NT2/D1 (cell line): ENCODE measurements around the gene TNFAIP8.

ENCODE experiments used
- DNase-seq: peaks from one replicate; pipeline ENCODE4 v3.0.0-alpha.2; 2011; ENCODE audit warnings: low read depth, low spot score
- H3K27me3 ChIP-seq: 2 replicates; pipeline ENCODE4 v1.6.0; 2011; ENCODE audit warnings: mild to moderate bottlenecking; ENCODE audit not compliant: insufficient read length, insufficient read depth
- H3K36me3 ChIP-seq: 2 replicates; pipeline ENCODE4 v1.6.1; 2011; ENCODE audit warnings: mild to moderate bottlenecking, low read length, mixed read lengths; ENCODE audit not compliant: insufficient read depth, insufficient read length
- H3K4me1 ChIP-seq: 2 replicates; pipeline ENCODE4 v1.5.1; 2011; ENCODE audit not compliant: insufficient read depth, insufficient read length
- H3K4me3 ChIP-seq: 2 replicates; pipeline ENCODE4 v1.5.1; 2011; ENCODE audit warnings: low read depth; ENCODE audit not compliant: insufficient read length
- H3K9ac ChIP-seq: 2 replicates; pipeline ENCODE4 v1.6.0; 2011; ENCODE audit warnings: low read depth; ENCODE audit not compliant: insufficient read length
- H3K9me3 ChIP-seq: 2 replicates; pipeline ENCODE4 v1.5.1; 2011; ENCODE audit warnings: mild to moderate bottlenecking, low read length; ENCODE audit not compliant: insufficient read depth
- SUZ12 ChIP-seq: IDR thresholded peaks from 2 replicates; pipeline ENCODE4 v1.6.1; 2011; ENCODE audit not compliant: insufficient read length, insufficient read depth; ENCODE audit errors: extremely low read depth
- YY1 ChIP-seq: IDR thresholded peaks from 2 replicates; pipeline ENCODE4 v1.6.1; 2011; ENCODE audit not compliant: insufficient read length, insufficient read depth
- ZNF274 ChIP-seq: IDR thresholded peaks from 2 replicates; pipeline ENCODE4 v1.6.1; 2011; ENCODE audit warnings: mild to moderate bottlenecking, low read depth, low read length

Gene TNFAIP8

DNA sequence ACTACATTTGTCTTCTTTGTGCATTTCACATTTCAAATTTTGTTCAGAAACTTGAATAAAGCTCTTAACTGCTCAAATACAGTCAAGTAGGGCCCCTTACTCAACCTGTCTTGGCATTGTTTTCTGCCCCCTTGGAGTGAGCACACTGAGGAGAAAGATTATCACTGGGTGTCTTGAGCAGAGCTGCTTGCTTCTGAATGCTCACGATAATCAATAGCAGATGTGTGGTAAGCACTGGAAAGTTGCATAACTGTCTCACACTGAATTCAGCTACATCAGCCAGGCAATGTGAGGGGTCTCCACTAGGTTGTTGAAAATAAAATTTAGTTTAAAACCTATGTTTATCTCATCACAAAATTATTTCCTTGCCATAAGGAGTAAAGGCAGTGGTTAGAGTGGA is 7.8 kb upstream of the TNFAIP8 start:
- Histone ChIP-seq H3K36me3 (no peaks in the 10 kb centered on the region), H3K9me3 (no peaks in the 10 kb centered on the region), H3K4me1 (peaks cover 2% of the 10 kb centered on the region), H3K27me3 (no peaks in the 10 kb centered on the region), H3K9ac (no peak overlapping the region), H3K4me3 (no peak overlapping the region)
- no peak for DNase-seq
- TF ChIP-seq ZNF274 (no peak), SUZ12 (no peak), YY1 (no peak)

DNA sequence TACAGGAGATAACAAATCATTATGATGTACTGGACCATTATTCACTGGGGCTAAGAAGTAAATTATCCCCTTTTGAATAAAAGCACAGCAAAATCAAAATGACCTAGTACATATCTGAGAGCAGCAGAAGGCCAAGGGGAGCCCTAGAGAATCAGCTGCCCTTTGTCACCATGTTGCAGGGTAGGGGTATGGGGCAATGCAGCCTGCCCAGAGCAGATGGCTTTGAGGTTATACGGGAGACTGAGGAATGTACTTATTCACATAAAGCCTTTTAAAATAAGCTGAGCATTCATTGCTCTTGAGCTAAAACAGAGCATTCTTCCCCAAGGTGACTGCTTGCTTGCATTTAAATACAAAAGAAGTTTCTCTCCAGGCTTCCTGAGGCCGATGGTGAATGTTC is 2.6 kb upstream of the TNFAIP8 start:
- Histone ChIP-seq H3K9ac (no peak overlapping the region), H3K36me3 (no peaks in the 10 kb centered on the region), H3K9me3 (no peaks in the 10 kb centered on the region), H3K27me3 (no peaks in the 10 kb centered on the region), H3K4me3 (no peak overlapping the region), H3K4me1 (no peaks in the 10 kb centered on the region)
- DNase-seq: no peak
- TF ChIP-seq YY1: no peak
- TF ChIP-seq SUZ12: no peak
- TF ChIP-seq ZNF274: no peak

DNA sequence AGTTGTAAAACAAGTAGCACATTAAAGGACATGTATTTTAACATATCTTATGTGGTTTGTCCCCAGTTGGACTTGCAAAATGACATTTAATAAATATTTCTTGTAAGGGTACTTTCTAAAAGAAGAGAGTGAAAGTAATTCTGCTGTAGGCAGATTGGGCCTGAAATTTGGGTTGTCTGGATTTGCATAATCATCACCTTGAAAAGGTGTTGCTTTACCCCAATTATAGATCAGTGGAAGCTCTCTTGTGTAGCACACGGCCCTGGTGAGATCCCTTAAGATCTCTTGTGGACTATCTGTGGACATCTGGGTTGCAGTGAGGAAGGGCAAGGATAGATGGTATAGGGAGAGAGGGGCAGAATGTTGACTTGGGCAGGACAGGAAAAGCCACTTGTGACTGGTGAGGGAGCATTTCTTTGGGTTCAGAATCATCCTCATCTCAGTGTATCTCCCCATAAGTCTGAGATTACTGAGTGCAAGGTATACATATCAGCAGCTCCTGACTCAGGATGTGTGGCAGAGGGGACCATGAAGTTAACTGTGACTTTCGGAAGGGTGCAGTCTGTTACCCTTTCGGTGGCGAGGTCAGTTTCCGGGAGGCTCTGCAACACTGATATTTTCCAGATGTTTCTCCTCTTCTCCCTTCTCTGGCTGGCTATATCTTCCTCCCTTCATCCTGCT is 2.0 kb upstream of the TNFAIP8 start:
- no peak overlapping the region for H3K9ac ChIP-seq
- no peak overlapping the region for H3K4me3 ChIP-seq
- no peaks in the 10 kb centered on the region for H3K4me1 ChIP-seq
- H3K9me3 ChIP-seq: no peaks in the 10 kb centered on the region
- no peaks in the 10 kb centered on the region for H3K36me3 ChIP-seq
- TF ChIP-seq SUZ12: no peak
- no peak for DNase-seq
- H3K27me3 ChIP-seq: no peaks in the 10 kb centered on the region

DNA sequence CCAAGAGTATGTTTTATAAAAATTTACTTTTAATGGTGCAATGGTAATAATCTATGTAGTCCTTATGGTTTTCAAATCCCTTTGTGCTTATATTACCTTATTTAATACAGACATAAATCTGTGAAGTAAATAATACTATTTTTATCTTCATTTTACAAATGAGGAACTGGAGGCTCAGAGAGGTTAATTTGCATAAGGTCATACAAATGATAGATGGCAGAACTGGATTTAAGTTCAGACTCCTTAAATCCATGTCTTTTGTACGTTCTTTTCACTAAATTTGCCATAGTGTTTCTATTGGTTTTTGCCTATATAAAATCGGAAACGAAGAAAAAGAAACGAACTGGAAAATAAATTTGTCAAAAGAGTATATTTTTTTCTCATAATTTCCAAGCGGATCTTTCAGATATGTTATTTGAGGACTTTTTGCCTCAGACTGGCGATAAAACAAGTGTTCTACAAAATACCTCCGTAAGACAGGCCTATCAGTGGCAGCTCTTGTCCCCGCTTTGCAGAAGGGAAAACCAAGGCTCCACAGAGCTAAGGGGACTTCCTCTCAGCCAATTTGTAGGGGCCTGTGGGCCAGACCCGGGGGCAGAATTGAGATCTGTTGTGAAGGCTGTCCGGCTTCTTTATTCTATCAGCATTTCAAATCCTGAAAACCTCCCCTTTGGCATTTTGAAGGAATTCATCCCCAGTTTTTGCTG is 1.1 kb upstream of the TNFAIP8 start:
- H3K4me1 ChIP-seq: no peaks in the 10 kb centered on the region
- H3K9me3 ChIP-seq: no peaks in the 10 kb centered on the region
- H3K4me3 ChIP-seq: no peak overlapping the region
- H3K36me3 ChIP-seq: no peaks in the 10 kb centered on the region
- no peak for DNase-seq
- H3K9ac ChIP-seq: peak overlapping the region; percentile 83
- H3K27me3 ChIP-seq: no peaks in the 10 kb centered on the region
- TF ChIP-seq YY1 (no peak), ZNF274 (no peak), SUZ12 (no peak)

DNA sequence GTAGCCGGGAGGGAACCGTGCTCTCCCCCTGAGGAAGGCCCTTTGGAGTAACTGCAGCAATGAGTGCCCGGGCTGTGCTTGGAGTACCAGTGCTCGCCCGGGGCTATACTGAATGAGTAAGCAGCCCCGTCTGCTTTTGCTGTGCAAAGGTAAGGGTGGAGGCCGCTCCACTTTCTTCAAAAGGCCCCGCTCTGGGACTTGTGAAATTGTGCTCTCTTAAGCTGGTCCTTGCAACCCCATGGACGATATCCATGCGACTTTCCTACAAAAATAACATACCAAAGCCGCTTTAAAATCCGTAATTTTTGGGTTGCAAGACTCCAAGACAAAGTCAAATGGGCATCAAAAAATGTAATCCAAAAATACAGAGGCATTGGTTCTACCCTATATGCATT is 578 bp upstream of the TNFAIP8 start:
- Histone ChIP-seq H3K9me3 (no peaks in the 10 kb centered on the region), H3K27me3 (no peaks in the 10 kb centered on the region), H3K4me3 (peak overlapping the region; percentile 55), H3K4me1 (no peaks in the 10 kb centered on the region), H3K36me3 (no peaks in the 10 kb centered on the region), H3K9ac (peak overlapping the region; percentile 83)
- peak; percentile 36 for DNase-seq
- TF ChIP-seq SUZ12 (no peak), ZNF274 (no peak), YY1 (no peak)

DNA sequence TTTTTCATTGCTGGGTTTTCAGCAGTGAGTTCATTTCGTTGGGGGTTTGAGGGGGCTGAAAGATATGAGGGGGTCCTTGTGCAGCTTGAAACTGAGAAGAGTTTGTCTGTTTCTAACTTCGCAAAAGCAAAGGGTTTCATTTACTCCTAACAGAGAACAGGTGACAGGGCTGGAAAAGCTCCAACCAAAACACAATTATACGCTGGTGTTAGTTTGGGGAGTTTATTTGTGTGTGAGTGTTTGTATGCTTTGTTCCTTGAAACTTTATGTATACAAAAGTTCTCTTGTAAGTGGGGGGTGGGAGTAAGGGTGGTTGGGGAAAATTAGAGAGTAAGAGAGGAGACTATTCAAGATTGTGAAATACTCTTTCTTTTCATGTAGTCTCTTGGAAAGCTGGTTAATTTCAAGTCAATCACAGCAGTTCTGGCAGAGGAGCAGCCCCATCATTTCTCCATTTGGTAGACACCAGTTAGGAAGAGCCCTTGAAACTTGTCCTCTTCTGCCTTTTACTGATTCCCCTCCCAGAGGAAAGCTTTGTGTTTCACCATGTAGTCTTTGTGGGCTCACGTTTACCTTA is 881 bp downstream of the TNFAIP8 start:
- no peaks in the 10 kb centered on the region for H3K27me3 ChIP-seq
- H3K4me3 ChIP-seq: peak overlapping the region; percentile 55
- DNase-seq: no peak
- no peaks in the 10 kb centered on the region for H3K9me3 ChIP-seq
- H3K4me1 ChIP-seq: peaks cover 2% of the 10 kb centered on the region
- peaks cover 3% of the 10 kb centered on the region for H3K36me3 ChIP-seq
- TF ChIP-seq SUZ12 (no peak), ZNF274 (no peak), YY1 (no peak)
- H3K9ac ChIP-seq: peak overlapping the region; percentile 83

DNA sequence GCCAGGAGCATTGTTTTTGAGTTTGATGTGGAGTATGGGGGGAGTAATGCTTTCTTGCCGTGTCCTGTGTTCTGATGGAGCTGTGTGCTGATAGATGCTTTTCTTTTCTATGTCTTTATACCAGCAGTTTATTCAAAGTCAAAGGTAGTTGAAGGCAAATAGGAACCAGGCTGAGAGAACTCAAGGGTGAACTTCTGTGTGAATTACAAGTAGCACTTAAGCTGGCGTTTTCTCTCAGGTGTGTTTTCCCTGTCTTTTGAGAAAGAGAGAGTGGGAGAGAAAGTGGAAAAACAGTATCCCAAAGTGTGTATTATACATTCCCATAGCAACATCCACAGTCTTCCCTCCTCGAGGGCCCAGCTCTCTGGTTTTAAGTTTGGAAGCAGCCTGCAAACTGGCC is 1.5 kb downstream of the TNFAIP8 start:
- Histone ChIP-seq H3K9ac (peak overlapping the region; percentile 42), H3K9me3 (no peaks in the 10 kb centered on the region), H3K4me3 (peak overlapping the region; percentile 1), H3K4me1 (peaks cover 2% of the 10 kb centered on the region), H3K27me3 (no peaks in the 10 kb centered on the region), H3K36me3 (peaks cover 3% of the 10 kb centered on the region)
- TF ChIP-seq ZNF274 (no peak), SUZ12 (no peak), YY1 (no peak)
- DNase-seq: no peak
